Superior temporal gyrus (tissue), 1 donor: ENCODE data around the gene KLB.
"Not testable (repeated sequence)": the region's sequence is repeated elsewhere in the genome, so short reads cannot be mapped to it uniquely, and the experiment has no call there.

Source experiments
- DNase-seq: peaks from one replicate; pipeline ENCODE4 v3.0.0-alpha.2; 2016; ENCODE audit errors: extremely low spot score

Gene KLB

DNA sequence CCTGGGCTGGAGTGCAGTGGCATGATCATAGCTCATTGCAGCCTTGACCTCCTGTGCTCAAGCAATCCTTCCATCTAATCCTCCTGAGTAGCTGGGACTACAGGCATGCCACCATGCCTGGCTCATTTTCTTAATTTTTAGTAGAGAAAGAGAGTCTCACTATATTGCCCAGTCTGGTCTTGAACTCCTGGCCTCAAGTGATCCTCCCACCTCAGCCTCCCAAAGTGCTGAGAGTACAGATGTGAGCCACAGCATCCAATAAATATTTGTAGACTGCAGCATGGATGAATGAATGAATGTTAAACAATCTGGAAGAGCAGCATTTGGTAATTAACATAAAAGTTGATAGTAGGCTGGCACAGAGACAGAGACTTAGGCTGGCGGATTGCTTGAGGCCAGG, 20.0 kb downstream of the KLB start:
- DNase-seq: no peak

DNA sequence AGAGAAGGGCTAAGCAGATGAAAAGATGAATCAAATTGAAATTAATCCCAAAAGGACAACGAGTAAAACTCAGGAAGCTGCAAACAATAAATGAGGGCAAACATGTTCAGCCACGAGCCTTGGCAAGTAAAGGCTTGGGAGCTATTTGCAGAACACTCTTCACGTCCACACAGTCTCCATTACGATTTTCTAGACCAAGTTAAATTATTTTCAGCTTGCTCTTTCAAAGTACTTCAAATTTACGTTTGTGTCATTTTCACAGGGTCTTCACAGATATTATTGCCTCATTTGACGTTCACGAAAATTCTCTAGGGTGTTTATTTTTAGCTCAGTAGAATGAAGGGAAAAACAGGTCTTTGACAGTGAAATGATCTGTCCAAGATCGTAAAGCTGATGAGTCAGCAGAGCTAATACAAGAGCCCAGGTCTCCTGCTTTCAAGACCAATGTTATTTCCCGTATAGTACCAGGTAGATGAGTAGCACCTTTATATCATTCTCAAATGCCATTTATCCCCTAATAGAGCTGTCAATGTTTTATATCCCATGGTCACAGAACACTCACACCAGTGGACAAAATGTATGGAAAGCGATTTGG, 20.9 kb downstream of the KLB start:
- DNase-seq: no peak

DNA sequence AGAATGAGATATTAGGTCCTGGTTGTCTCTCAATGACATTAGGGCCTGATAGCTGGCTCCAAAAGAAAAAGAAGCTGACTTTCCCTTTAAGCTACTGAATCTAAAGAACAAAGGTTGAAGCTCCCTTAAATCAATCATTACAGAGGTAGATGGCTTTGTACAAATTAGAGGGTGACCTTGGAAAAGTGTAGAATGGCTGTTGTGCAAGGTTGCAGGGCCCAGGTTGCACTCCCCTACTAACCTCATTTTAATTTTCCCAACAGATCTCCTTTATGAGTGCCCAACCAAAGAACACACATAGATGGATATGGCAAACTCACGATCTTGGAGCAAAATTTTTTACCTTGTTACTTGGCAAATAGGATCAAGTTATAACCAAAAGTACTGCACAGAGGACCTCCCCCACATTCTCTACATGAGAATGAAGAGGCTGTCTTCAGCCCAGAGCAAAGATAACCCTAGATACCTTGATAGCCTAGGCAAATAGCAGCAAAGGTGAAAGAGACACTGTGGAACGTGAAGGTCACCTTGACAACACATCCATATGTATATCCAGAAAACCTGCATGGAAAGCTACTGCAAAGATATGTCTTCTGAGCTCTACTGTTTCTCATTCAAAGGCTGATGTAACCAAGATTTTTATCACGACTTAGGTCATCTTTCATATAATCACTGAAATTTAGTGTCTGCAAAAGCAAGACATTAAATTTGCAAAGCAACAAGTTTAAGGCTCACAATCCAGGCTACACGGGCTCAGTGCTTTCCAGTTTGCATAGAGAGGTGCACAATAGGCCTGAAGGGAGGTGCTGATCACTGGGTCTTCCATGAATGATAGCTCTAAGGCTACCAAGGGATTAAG, 23.0 kb downstream of the KLB start:
- DNase-seq: no peak

DNA sequence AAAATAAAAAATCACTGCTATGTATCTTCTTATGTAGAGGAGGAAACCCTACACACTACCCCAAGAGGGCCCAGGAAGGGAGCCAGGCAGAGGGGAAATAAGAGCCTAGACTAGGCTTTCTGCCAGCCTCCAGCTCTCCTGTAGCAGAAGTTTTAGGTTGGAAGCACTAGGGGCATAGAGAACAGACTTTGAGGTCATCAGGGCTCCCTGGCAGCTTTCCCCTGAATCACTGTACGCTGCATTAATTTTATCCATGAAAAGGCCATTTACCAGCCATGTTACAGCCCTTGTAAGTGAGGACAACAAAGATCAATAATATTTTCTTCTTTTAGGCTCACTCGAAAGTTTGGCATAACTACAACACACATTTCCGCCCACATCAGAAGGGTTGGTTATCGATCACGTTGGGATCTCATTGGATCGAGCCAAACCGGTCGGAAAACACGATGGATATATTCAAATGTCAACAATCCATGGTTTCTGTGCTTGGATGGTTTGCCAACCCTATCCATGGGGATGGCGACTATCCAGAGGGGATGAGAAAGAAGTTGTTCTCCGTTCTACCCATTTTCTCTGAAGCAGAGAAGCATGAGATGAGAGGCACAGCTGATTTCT, 27.3 kb downstream of the KLB start:
- DNase-seq: no peak

DNA sequence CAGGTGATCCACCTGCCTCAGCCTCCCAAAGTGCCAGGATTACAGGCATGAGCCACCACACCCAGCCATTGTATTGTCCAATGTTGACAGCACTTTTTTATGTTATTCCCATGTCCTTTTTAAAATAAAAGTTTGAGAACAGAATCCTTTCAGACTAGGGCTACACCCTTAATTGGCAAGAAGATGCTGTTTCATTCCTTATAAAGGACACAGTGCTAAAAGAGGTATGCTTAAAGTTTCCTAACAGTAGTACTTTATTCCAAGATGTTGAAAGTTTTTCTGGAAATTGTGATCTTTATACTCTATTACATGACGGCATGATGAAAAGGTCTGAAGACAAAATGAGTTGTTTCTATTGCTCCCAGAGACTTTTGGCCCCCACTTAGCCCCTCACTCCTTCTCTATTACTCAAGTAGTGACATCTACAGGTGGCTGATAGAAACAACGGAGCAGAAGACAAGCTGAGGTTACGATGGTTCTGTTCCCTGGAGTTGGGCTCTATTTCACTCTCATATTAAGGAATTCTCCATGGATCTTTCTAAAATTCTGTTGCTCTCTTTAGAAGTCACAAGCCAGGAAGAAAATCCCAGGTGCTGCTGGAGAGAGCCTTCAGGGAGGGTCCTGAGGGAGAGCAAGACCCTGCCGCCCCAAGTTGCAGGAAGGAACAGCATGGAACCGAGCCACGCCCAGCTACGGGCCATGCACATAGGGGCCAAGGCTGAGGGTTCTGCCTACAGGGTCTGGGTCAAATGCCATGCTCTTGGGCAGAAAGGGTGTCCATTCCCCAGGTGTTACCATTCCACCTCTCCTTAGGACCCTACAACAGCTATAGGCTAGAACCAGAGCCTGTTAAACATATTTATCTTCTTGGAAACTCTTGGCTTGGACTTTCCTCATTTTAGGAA, 29.2 kb downstream of the KLB start:
- DNase-seq: no peak

DNA sequence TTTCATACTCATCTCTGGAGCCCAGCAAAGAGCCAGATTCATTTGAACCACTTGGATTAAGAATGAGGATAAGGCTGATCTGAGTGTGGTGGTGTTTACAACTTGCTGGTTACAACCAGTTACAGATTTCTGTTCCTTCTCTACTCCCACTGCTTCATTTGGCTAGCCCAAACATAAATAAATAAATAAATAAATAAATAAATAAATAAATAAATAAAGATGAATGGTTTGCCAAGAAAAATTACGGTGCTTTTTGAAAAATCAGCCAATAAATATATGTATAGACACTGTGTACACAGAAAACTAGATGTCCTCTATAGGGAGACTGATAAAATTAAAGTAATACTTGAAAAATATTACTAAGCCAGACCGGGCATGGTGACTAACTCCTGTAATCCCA, 34.9 kb downstream of the KLB start:
- no peak for DNase-seq

DNA sequence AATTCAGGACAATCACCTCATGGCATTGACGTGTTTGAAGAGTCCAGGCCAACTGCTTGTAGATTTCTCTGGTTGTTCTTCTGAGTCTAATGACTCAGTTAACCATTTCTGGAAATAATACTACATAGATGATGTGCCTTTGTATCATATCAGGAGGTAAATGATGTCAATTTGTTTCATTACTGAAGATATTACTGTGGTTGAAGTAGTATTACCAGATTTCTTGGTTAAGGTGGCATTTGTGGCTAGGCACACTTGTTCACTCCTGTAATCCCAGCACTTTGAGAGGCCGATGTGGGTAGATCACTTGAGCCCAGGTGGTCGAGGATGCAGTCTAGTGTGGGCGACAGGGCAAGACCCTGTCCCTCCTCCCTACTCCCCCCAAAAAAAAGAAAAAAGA, 36.3 kb downstream of the KLB start:
- no peak for DNase-seq

DNA sequence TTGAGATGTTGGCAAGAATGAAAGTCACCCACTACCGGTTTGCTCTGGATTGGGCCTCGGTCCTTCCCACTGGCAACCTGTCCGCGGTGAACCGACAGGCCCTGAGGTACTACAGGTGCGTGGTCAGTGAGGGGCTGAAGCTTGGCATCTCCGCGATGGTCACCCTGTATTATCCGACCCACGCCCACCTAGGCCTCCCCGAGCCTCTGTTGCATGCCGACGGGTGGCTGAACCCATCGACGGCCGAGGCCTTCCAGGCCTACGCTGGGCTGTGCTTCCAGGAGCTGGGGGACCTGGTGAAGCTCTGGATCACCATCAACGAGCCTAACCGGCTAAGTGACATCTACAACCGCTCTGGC, 39.7 kb downstream of the KLB start:
- no peak for DNase-seq

DNA sequence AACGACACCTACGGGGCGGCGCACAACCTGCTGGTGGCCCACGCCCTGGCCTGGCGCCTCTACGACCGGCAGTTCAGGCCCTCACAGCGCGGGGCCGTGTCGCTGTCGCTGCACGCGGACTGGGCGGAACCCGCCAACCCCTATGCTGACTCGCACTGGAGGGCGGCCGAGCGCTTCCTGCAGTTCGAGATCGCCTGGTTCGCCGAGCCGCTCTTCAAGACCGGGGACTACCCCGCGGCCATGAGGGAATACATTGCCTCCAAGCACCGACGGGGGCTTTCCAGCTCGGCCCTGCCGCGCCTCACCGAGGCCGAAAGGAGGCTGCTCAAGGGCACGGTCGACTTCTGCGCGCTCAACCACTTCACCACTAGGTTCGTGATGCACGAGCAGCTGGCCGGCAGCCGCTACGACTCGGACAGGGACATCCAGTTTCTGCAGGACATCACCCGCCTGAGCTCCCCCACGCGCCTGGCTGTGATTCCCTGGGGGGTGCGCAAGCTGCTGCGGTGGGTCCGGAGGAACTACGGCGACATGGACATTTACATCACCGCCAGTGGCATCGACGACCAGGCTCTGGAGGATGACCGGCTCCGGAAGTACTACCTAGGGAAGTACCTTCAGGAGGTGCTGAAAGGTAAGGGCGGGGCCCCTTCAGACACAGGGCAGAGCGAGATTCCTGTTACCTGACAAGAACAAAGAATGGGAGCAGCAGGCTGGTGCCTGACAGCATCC, 40.3 kb downstream of the KLB start:
- no peak for DNase-seq

DNA sequence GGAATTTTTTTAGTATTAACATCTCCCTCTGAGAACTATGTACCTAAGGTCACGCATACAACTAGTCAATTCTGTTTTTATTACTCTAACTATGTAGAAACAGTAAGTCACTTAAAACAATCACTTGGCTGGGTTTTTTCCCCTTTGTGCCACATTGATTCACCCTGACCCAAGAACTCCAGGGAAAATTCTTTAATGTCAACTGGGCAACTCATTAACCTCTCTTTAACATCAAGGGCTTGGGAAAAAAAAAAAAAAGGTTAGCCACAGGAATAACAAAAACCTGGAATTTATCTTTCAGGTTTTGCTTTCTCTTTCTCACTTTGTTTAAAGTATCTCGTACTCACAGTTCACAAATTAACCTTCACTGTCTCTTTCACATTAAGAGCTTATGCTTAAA, 43.9 kb downstream of the KLB start:
- no peak for DNase-seq

DNA sequence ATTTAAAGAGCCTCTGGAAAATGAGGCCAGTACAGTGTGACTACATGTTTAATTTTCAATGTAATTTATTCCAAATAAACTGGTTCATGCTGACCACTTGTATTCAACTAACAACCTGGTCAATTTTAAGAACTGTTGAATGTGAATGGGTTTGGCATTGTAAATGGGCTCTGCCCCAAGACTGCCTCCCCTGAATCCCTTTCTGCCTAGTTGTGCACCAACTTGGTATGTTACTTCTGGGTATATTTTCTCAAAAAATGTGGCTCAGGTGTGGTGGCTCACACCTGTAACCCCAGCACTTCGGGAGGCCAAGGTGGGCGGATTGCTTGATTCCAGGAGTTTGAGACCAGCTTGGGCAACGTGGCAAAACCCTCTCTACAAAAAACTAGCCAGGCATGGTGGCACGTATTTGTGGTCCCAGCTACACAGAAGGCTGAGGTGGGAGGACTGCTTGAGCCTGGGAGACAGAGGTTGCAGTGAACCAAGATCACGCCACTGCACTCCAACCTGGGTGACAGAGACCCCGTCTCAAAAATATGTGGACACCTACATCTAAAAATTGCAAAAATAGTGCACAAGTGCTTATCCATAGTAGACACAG, 44.8 kb downstream of the KLB start:
- no peak for DNase-seq

DNA sequence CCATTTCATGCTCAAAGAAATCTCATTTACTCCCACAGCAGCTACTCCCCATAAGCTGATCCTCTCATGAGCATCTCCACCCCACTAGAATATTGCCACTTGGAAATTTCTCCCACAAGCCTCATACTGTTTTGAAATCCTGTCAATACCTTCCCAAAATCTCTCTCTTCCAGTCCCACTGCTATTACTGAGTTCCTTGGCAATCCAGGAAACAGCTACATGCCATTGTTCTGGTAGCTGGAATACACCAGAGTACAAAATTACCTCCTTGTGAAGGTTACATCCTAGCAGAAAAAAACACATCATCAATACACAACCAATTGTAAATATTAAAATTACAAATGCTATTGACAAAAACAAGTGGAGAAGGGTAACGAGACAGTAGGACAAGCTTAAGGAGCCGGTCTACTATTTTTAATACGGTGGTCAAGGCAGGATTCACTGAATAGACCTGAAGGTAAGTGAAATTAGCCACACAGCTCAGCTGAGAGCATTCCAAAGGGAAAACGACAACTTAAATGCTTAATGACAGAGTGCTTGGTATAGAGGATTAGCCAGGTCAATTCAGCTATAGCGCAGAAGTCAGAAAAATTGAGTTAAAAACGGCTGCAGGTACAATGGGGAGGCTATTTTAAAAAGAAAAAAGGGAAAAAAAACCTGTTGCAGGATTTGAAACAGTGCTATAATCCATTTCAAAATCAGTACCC, 45.6 kb downstream of the KLB start:
- no peak for DNase-seq

DNA sequence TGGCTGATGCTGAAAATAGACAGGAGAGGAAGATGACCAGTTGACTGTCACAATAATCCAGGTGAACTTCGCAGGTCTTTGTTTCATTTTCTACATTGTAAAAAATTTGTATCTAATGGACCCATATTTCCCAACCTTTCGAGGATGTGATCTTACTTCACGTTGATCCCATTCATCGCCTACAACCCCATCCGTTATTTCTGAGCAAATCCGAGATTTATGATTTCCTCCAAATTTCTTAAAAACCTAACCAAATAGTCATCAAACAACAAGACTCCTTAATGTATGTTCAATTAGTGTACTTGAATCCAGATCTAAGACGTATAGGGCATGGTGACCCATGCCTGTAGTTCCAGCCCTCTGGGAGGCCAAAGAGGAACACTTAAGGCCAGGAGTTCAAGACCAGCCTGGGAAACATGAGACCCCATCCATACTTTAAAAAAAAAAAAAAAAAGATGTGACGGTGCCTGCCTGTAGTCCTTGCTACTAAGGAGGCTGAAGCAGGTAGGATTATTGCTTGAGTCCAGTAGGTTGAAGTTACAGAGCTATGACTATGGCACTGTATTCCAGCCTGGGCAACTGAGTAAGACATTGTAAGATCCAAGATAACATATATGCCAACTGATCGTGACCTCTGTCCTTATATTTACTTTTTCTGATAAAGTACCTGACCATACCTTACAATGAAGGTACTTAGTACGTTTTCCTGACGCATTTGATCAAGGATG, 46.3 kb downstream of the KLB start:
- no peak for DNase-seq

DNA sequence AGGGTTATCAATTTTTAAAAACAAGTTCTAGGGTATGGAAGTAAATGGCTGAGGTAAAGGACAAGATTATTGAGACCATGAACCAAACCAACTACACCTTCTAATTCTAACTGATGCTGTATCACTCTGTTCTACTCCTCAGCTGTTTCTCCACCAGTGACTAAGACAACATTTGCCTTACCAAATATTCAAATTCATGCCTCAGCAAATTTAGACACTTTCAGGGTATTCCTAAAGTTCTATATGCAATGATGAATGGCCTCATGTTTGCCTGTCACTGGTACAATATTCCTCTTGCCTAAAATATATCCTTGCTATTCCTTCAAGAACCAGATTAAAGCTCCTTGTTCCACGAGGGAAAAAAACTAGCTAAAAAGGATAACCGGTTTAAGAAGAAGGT, 47.0 kb downstream of the KLB start:
- DNase-seq: no peak

DNA sequence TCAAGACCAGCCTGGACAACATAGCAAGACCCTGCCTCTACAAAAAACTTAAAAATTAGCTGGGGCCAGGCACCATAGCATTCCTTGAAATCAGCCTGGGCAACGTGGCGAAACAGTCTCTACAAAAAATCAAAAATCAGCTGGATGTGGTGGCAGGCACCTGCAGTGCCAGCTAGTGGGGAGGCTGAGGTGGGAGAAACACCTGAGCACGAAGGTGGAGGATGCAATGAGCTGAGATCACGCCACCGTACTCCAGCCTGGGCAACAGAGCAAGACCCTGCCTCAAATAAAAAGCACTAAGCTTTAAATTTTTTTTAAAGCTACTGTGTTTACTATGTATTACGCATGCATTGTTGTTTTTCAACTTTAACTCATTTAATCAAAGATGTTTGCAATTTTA, 48.8 kb downstream of the KLB start:
- DNase-seq: no peak

DNA sequence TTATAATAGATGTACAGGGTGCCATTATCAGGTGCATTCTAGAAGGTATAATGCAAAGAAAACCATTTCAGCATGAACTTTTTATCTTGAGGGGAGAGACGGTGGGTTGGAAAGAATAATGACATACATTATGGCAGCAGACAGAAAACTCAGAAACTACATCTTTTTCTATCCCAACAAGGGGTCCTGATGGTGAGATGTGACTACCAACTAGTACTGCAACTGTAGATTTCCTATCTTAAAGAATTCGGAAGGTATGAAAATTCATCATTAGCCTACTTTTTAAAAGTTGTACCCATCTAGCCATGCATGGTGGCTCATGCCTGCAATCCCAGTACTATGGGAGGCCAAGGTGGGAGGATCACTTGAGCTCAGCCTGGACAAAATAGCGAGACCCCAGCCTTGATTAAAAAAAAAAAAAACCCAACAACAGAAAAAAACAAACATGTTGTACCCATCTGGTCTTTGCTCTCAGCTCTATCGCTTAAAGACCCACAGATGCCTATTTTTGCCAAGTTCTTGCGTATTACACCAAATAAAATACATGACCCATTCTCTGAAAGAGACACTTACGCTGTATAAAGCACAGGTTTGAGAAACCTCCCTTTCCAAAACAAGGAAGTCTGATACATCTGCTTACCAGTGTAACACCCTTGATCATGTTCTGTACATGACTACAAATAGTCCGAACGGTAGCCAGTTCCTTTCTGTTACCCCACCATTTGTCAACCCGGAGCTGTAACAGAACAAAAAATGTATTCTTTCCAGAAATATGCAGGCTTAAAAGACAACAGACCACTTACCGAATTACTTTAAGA, 50.4 kb downstream of the KLB start:
- DNase-seq: no peak

DNA sequence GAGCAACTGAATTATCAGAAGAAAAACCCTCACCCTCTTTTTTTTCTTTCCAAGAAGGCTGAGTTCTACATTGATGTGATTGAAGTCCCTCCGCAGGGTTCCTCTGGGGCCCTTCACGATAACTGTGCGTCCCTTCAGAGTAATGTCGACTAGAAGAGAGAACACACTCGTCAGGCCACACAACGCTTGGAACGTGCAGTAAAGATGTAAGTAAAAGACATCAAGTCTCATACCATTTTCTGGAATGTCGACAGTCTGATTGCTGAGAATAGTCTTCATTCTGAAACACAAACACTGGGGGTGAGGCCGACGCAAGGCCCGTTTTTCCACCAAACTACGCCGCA, 51.4 kb downstream of the KLB start:
- not testable (repeated sequence) for DNase-seq

DNA sequence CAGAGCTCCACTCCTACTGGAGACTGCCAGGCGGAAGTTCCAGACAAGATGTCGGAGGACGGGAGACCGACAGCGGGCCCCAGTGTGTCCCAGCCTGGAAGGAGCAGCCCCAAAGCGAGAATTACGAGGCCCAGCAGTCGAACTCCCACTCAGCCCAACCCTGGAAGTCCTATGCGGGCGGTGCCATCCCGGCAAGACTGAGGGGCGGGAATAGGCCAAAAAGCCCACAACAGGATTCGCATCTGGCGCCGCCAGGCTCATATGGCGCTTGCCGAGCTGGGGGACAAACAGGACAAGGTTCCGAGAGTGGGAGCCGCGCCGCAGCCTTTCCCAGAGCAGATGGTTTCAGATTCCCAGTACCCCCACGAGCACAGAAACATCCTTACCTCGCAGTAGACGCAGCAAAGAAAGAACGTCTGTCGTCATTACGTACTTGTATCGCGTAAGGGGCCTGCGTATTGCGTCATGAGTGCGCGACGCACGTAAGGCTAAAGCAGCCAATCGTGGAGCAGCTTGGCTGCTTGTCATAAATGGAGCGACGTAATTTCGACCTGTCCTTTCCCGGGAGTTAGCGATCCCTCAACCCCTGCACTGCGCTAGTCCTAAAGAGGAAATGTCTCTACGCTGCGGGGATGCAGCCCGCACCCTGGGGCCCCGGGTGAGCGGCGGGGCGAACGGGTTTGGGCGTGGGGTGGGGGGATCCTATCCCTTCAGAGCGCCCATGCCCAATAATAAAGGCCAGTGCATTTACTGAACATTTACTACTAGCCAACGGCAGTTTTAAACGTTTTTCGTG, 52.0 kb downstream of the KLB start, which contains the start of the genes LIAS and RPL9:
LIAS (plus strand) TSS at position 552 of the 796 bp plus-strand sequence; CDS start at position 614, 62 bp downstream.
RPL9 (minus strand) TSS at position 418 of the 796 bp plus-strand sequence. CDS start 483 bp downstream, outside the sequence.
- peak; percentile 99 for DNase-seq
